GM23248 (cell line): Measurements from ENCODE around the gene APC.

Experiments
- EZH2 ChIP-seq: fragments of 200-600 bp; sonication (generic); IDR thresholded peaks from 2 replicates; pipeline ENCODE4 v1.6.1; 2018; ENCODE audit warnings: antibody characterized with exemption, mild to moderate bottlenecking; ENCODE audit not compliant: insufficient read depth, poor library complexity, severe bottlenecking
- EZH2phosphoT487 ChIP-seq: fragments of 200-600 bp; sonication (generic); IDR thresholded peaks from 2 replicates; pipeline ENCODE4 v1.6.1; 2018; ENCODE audit warnings: antibody characterized with exemption, moderate library complexity, mild to moderate bottlenecking, low read depth; ENCODE audit not compliant: insufficient read depth

- TF ChIP-seq EZH2 (no peak), EZH2phosphoT487 (no peak)
These were observed 82.6 kb downstream of the APC start for GRCh38 chr5:112820246-112820645.
